ENCODE data around the gene ACSS3. TPM values are rescaled to one million over a fixed set of nuclear protein-coding genes. Genes with fewer than 3 reads are reported as not detected.

ACSS3 gene
- total RNA-seq, 1 donor, result 26.8 TPM

- no peak for TF ChIP-seq CTCF (IDR thresholded peaks at IDR 0.05; ENCODE audit: insufficient read depth, low read depth, low read length)
- no peak overlapping the region for H3K4me3 ChIP-seq (ENCODE audit: low read depth, low read length)
- DNase-seq (ENCODE audit: low read depth), result no peak
These were observed 86.9 kb downstream of the ACSS3 start for GRCh38 chr12:81164827-81165226.

GRCh38 chr12:81166790-81167189, 88.9 kb downstream of the ACSS3 start:
- TF ChIP-seq CTCF (IDR thresholded peaks at IDR 0.05; ENCODE audit: insufficient read depth, low read depth, low read length), result no peak
- no peak for DNase-seq (ENCODE audit: low read depth)
- H3K4me3 ChIP-seq (ENCODE audit: low read depth, low read length), result no peak overlapping the region

GRCh38 chr12:81167694-81168093, 89.8 kb downstream of the ACSS3 start:
- no peak for TF ChIP-seq CTCF (IDR thresholded peaks at IDR 0.05; ENCODE audit: insufficient read depth, low read depth, low read length)
- peak; percentile 13 for DNase-seq (ENCODE audit: low read depth)
- no peak overlapping the region for H3K4me3 ChIP-seq (ENCODE audit: low read depth, low read length)

GRCh38 chr12:81168445-81168844, 90.6 kb downstream of the ACSS3 start:
- no peak overlapping the region for H3K4me3 ChIP-seq (ENCODE audit: low read depth, low read length)
- no peak for TF ChIP-seq CTCF (IDR thresholded peaks at IDR 0.05; ENCODE audit: insufficient read depth, low read depth, low read length)
- no peak for DNase-seq (ENCODE audit: low read depth)

- H3K4me3 ChIP-seq (ENCODE audit: low read depth, low read length), result no peak overlapping the region
- no peak for TF ChIP-seq CTCF (IDR thresholded peaks at IDR 0.05; ENCODE audit: insufficient read depth, low read depth, low read length)
These were observed 92.2 kb downstream of the ACSS3 start for GRCh38 chr12:81170072-81170471.

GRCh38 chr12:81172851-81173250, 95.0 kb downstream of the ACSS3 start:
- no peak for TF ChIP-seq CTCF (IDR thresholded peaks at IDR 0.05; ENCODE audit: insufficient read depth, low read depth, low read length)
- no peak overlapping the region for H3K4me3 ChIP-seq (ENCODE audit: low read depth, low read length)
- no peak for DNase-seq (ENCODE audit: low read depth)

More at GRCh38 chr12:81170072-81170471, 92.2 kb downstream of the ACSS3 start:
- no peak for DNase-seq (ENCODE audit: low read depth)

GRCh38 chr12:81174664-81175063, 96.8 kb downstream of the ACSS3 start:
- H3K4me3 ChIP-seq (ENCODE audit: low read depth, low read length), result no peak overlapping the region
- no peak for TF ChIP-seq CTCF (IDR thresholded peaks at IDR 0.05; ENCODE audit: insufficient read depth, low read depth, low read length)

More at GRCh38 chr12:81174664-81175063, 96.8 kb downstream of the ACSS3 start:
- DNase-seq (ENCODE audit: low read depth), result no peak

Data from fibroblast of villous mesenchyme (primary cell).